Hematopoietic multipotent progenitor cell treated with erythropoietin and hydrocortisone succinate and interleukin-3 and kit ligand, for 6 days (in vitro differentiated cells): ENCODE results near the gene DGKQ.
A peak's percentile ranks its signal among the peaks of the same experiment; 100 is the strongest.
"Not testable (repeated sequence)": the region's sequence is repeated elsewhere in the genome, so short reads cannot be mapped to it uniquely, and the experiment has no call there.

Experiments used
- DNase-seq: peaks from one replicate; pipeline ENCODE4 v3.0.0-alpha.2; 2015

The DGKQ gene

GRCh38 chr4:976016-976415 is 2.6 kb upstream of the DGKQ start:
- not testable (repeated sequence) for DNase-seq

- no peak for DNase-seq
Observed at GRCh38 chr4:974668-975067, 1.3 kb upstream of the DGKQ start.

- peak; percentile 58 for DNase-seq
Observed at GRCh38 chr4:972651-973424, 531 bp downstream of the DGKQ start.

- DNase-seq, result no peak
Observed at GRCh38 chr4:971666-972500, 1.5 kb downstream of the DGKQ start.

- no peak for DNase-seq
Observed at GRCh38 chr4:970854-971520, 2.4 kb downstream of the DGKQ start.

- no peak for DNase-seq
Observed at GRCh38 chr4:970046-970745, 3.2 kb downstream of the DGKQ start.

GRCh38 chr4:968621-969394 is 4.6 kb downstream of the DGKQ start:
- DNase-seq, result no peak

- DNase-seq, result no peak
Observed at GRCh38 chr4:968221-968620, 5.1 kb downstream of the DGKQ start.

- peak; percentile 35 for DNase-seq
Observed at GRCh38 chr4:967113-968104, 6.0 kb downstream of the DGKQ start.

- no peak for DNase-seq
Observed at GRCh38 chr4:966266-967112, 6.9 kb downstream of the DGKQ start.

GRCh38 chr4:965766-966134 is 7.6 kb downstream of the DGKQ start:
- DNase-seq, result no peak

- DNase-seq, result no peak
Observed at GRCh38 chr4:965048-965765, 8.2 kb downstream of the DGKQ start.

GRCh38 chr4:964346-965025 is 8.9 kb downstream of the DGKQ start:
- no peak for DNase-seq

GRCh38 chr4:963276-964225 is 9.8 kb downstream of the DGKQ start:
- no peak for DNase-seq

- DNase-seq, result no peak
Observed at GRCh38 chr4:962231-963208, 10.8 kb downstream of the DGKQ start.
